Neural cell (in vitro differentiated cells): Measurements from ENCODE around the gene TMEM131. TPM values are rescaled to one million over a fixed set of nuclear protein-coding genes. Genes with fewer than 3 reads are reported as not detected.

ENCODE experiments used
- H2AFZ ChIP-seq: fragments of 200-600, 300-800 bp; sonication (generic), shearing (Covaris generic); 2 replicates; pipeline ENCODE4 v1.6.0; 2014; ENCODE audit warnings: low read depth, mild to moderate bottlenecking, antibody characterized with exemption, low read length, moderate library complexity
- H3F3A ChIP-seq: fragments of 200-600 bp; shearing (Covaris generic); 2 replicates; pipeline ENCODE4 v1.6.1; 2016; ENCODE audit warnings: mild to moderate bottlenecking, moderate library complexity, mixed read lengths, antibody characterized with exemption, low read length; ENCODE audit not compliant: insufficient read depth, poor library complexity, severe bottlenecking
- H3K27ac ChIP-seq: fragments of 200-600, 300-800 bp; sonication (generic), shearing (Covaris generic); 2 replicates; pipeline ENCODE4 v1.5.1; 2014; ENCODE audit warnings: mild to moderate bottlenecking, low read length, moderate library complexity
- H3K27me3 ChIP-seq: fragments of 300-800, 200-600 bp; sonication (generic), shearing (Covaris generic); 2 replicates; pipeline ENCODE4 v1.6.0; 2014; ENCODE audit warnings: mild to moderate bottlenecking, low read depth, low read length, moderate library complexity; ENCODE audit not compliant: insufficient read depth
- H3K36me3 ChIP-seq: fragments of 300-800, 200-600 bp; sonication (generic), shearing (Covaris generic); 2 replicates; pipeline ENCODE4 v1.5.1; 2014; ENCODE audit warnings: mild to moderate bottlenecking, antibody characterized with exemption, low read length, moderate library complexity; ENCODE audit not compliant: insufficient read depth
- H3K4me2 ChIP-seq: fragments of 300-800, 200-600 bp; sonication (generic), shearing (Covaris generic); 2 replicates; pipeline ENCODE4 v1.6.0; 2014; ENCODE audit warnings: mild to moderate bottlenecking, low read length
- H3K4me3 ChIP-seq: fragments of 300-800, 200-600 bp; sonication (generic), shearing (Covaris generic); 2 replicates; pipeline ENCODE4 v1.5.1; 2014; ENCODE audit warnings: mild to moderate bottlenecking, low read length, moderate library complexity
- H3K79me2 ChIP-seq: fragments of 200-600 bp; shearing (Covaris generic); replicated peaks from 2 replicates; pipeline ENCODE4 v1.6.0; 2014; ENCODE audit warnings: mild to moderate bottlenecking, low read length, moderate library complexity; ENCODE audit not compliant: insufficient read depth
- H3K9ac ChIP-seq: fragments of 300-800, 200-600 bp; sonication (generic), shearing (Covaris generic); 2 replicates; pipeline ENCODE4 v1.6.1; 2016; ENCODE audit warnings: mild to moderate bottlenecking, low read length, mixed read lengths
- H3K9me2 ChIP-seq: fragments of 200-600 bp; shearing (Covaris generic); 2 replicates; pipeline ENCODE4 v1.6.1; 2016; ENCODE audit warnings: mild to moderate bottlenecking, low read length, mixed read lengths; ENCODE audit not compliant: insufficient read depth
- H3K9me3 ChIP-seq: fragments of 200-600, 300-800 bp; sonication (generic), shearing (Covaris generic); 2 replicates; pipeline ENCODE4 v1.6.1; 2016; ENCODE audit warnings: mild to moderate bottlenecking, mixed run types, low read length, moderate library complexity, mixed read lengths
- H4K20me1 ChIP-seq: fragments of 200-600 bp; shearing (Covaris generic); 2 replicates; pipeline ENCODE4 v1.6.1; 2016; ENCODE audit warnings: mild to moderate bottlenecking, mixed run types; ENCODE audit not compliant: insufficient read depth
- EP300 ChIP-seq: fragments of 450-650 bp; conservative IDR thresholded peaks from 2 replicates; pipeline ENCODE4 v1.6.1; 2014; ENCODE audit warnings: antibody characterized with exemption, mild to moderate bottlenecking, moderate library complexity; ENCODE audit not compliant: poor library complexity, severe bottlenecking
- EZH2 ChIP-seq: fragments of 200-600, 300-800 bp; shearing (Covaris generic), sonication (generic); IDR thresholded peaks from 2 replicates; pipeline ENCODE4 v1.6.1; 2014; ENCODE audit warnings: antibody characterized with exemption, low read length, borderline replicate concordance, mild to moderate bottlenecking; ENCODE audit not compliant: insufficient read depth, poor library complexity, severe bottlenecking
- MXI1 ChIP-seq: fragments of 450-650 bp; conservative IDR thresholded peaks from 2 replicates; pipeline ENCODE4 v1.6.1; 2014; ENCODE audit warnings: antibody characterized with exemption, mild to moderate bottlenecking; ENCODE audit not compliant: poor library complexity, severe bottlenecking
- POLR2AphosphoS5 ChIP-seq: IDR thresholded peaks from 2 replicates; pipeline ENCODE4 v1.6.1; 2012
- RAD21 ChIP-seq: fragments of 450-650 bp; conservative IDR thresholded peaks from 2 replicates; pipeline ENCODE4 v1.6.1; 2014; ENCODE audit warnings: antibody characterized with exemption, mild to moderate bottlenecking, moderate library complexity
- SMC3 ChIP-seq: fragments of 450-650 bp; conservative IDR thresholded peaks from 2 replicates; pipeline ENCODE4 v1.6.1; 2014; ENCODE audit warnings: antibody characterized with exemption, mild to moderate bottlenecking, moderate library complexity; ENCODE audit not compliant: poor library complexity
- TAF1 ChIP-seq: IDR thresholded peaks from 2 replicates; pipeline ENCODE4 v1.6.1; 2012; ENCODE audit warnings: low read depth
- polyA plus RNA-seq: library from polyadenylated mRNA; depleted of rRNA; stranded (reverse); fragments of >200 nt; gene quantifications from 2 replicates; pipeline ENCODE4 v1.2.3, GENCODE V29; 2014
- TF ChIP-seq, protein P1 (sequence below): IDR thresholded peaks from 2 replicates; pipeline ENCODE4 v1.6.1; 2012; ENCODE audit warnings: borderline replicate concordance
- TF ChIP-seq, protein P2 (sequence below): fragments of 450-650 bp; IDR thresholded peaks from 2 replicates; pipeline ENCODE4 v1.5.1; 2014; ENCODE audit warnings: antibody characterized with exemption, mild to moderate bottlenecking, moderate library complexity; ENCODE audit not compliant: poor library complexity, severe bottlenecking

Gene TMEM131
- polyA plus RNA-seq, 1 donor from 2014 or later: 9.6 TPM

DNA sequence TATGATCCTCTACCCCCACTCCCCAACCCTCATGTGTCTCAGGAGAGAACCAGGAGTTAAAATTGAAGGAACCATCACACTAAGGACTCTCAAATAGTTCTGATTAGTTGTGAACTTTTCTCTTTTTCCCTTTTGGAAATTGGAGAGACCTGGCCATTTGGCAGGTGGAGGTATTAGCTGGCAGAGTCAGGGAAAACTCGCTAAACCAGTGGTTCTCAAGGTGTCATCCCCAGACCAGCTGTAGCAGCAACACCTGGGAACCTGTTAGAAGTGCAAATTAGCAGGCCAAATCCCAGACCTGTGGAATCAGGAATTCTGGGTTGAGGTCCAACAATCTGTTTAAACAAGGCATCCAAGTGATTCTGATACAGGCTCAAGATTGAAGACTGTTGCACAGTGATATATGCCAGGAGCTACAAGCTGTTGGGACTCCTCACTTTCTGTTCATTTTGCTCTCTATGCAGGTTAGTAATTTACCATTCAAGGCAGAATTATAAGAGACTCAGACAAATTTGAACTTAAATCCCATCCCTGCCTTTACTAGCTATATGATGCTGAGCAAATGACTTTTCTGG is 2.8 kb upstream of the TMEM131 start:
- Histone ChIP-seq H3K9me3 (no peaks in the 10 kb centered on the region), H2AFZ (no peak overlapping the region), H3K9ac (no peak overlapping the region), H3K4me3 (no peak overlapping the region), H3K36me3 (no peaks in the 10 kb centered on the region), H3K27ac (no peak overlapping the region), H3F3A (no peaks in the 10 kb centered on the region), H3K4me2 (no peak overlapping the region), H3K9me2 (no peaks in the 10 kb centered on the region), H4K20me1 (no peaks in the 10 kb centered on the region), H3K79me2 (peaks cover 16% of the 10 kb centered on the region), H3K27me3 (no peaks in the 10 kb centered on the region)
- TF ChIP-seq, protein P1, sequence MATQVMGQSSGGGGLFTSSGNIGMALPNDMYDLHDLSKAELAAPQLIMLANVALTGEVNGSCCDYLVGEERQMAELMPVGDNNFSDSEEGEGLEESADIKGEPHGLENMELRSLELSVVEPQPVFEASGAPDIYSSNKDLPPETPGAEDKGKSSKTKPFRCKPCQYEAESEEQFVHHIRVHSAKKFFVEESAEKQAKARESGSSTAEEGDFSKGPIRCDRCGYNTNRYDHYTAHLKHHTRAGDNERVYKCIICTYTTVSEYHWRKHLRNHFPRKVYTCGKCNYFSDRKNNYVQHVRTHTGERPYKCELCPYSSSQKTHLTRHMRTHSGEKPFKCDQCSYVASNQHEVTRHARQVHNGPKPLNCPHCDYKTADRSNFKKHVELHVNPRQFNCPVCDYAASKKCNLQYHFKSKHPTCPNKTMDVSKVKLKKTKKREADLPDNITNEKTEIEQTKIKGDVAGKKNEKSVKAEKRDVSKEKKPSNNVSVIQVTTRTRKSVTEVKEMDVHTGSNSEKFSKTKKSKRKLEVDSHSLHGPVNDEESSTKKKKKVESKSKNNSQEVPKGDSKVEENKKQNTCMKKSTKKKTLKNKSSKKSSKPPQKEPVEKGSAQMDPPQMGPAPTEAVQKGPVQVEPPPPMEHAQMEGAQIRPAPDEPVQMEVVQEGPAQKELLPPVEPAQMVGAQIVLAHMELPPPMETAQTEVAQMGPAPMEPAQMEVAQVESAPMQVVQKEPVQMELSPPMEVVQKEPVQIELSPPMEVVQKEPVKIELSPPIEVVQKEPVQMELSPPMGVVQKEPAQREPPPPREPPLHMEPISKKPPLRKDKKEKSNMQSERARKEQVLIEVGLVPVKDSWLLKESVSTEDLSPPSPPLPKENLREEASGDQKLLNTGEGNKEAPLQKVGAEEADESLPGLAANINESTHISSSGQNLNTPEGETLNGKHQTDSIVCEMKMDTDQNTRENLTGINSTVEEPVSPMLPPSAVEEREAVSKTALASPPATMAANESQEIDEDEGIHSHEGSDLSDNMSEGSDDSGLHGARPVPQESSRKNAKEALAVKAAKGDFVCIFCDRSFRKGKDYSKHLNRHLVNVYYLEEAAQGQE: no peak
- TF ChIP-seq, protein P2, sequence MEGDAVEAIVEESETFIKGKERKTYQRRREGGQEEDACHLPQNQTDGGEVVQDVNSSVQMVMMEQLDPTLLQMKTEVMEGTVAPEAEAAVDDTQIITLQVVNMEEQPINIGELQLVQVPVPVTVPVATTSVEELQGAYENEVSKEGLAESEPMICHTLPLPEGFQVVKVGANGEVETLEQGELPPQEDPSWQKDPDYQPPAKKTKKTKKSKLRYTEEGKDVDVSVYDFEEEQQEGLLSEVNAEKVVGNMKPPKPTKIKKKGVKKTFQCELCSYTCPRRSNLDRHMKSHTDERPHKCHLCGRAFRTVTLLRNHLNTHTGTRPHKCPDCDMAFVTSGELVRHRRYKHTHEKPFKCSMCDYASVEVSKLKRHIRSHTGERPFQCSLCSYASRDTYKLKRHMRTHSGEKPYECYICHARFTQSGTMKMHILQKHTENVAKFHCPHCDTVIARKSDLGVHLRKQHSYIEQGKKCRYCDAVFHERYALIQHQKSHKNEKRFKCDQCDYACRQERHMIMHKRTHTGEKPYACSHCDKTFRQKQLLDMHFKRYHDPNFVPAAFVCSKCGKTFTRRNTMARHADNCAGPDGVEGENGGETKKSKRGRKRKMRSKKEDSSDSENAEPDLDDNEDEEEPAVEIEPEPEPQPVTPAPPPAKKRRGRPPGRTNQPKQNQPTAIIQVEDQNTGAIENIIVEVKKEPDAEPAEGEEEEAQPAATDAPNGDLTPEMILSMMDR: no peak
- TF ChIP-seq EZH2 (no peak), TAF1 (no peak), EP300 (no peak), MXI1 (no peak), POLR2AphosphoS5 (no peak)

DNA sequence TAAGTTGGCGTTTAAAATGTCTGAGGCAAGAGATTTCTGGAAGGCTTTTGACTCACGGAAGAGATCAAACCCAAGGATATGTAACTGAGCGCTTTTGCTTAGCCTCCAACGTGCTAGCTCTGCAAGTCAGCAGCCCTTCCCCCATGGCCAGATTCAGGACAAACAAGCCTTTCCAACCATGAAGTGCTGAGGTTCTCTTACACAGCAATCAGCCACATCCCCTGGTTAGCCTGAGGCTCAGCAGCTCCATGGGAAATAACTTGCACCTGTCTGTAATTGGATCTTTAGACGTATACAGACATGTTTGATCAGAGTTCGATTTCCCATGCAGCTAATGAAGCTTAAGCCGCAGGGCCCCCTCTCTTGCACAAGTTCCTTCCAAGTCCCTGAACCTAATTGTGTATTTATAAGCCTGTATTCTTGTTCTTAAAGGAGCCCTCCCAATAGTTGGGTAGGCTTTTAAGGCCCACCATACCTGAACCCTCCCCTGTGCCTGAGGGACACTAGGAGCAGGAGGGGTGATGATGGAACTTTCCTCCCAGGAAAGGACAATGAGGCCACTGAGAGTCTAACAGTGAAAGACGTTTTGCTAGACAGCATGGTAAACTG is 2.1 kb upstream of the TMEM131 start:
- Histone ChIP-seq H3K27ac (no peak overlapping the region), H3K9me3 (no peaks in the 10 kb centered on the region)
- TF ChIP-seq, protein P2: no peak
- no peak for TF ChIP-seq EP300
- no peak for TF ChIP-seq TAF1
- no peak for TF ChIP-seq RAD21
- no peak for TF ChIP-seq SMC3
- no peak for TF ChIP-seq POLR2AphosphoS5
- no peak for TF ChIP-seq EZH2
- no peak for TF ChIP-seq MXI1
- TF ChIP-seq, protein P1: no peak

More for the DNA sequence above, 2.1 kb upstream of the TMEM131 start:
- H3K79me2 ChIP-seq: peaks cover 23% of the 10 kb centered on the region
- no peaks in the 10 kb centered on the region for H4K20me1 ChIP-seq
- no peaks in the 10 kb centered on the region for H3K36me3 ChIP-seq
- no peak overlapping the region for H3K4me3 ChIP-seq
- H2AFZ ChIP-seq: no peak overlapping the region
- no peaks in the 10 kb centered on the region for H3F3A ChIP-seq
- H3K9ac ChIP-seq: no peak overlapping the region
- H3K27me3 ChIP-seq: no peaks in the 10 kb centered on the region
- no peak overlapping the region for H3K4me2 ChIP-seq
- no peaks in the 10 kb centered on the region for H3K9me2 ChIP-seq
